Loucy (cell line): ENCODE results near the gene ARNT2.

Source experiments
- EZH2phosphoT487 ChIP-seq: fragments of 200-600 bp; IDR thresholded peaks from 2 replicates; pipeline ENCODE4 v1.6.1; 2018; ENCODE audit warnings: antibody characterized with exemption, mild to moderate bottlenecking, moderate library complexity, borderline replicate concordance
- TF ChIP-seq, protein P1 (sequence below): fragments of 200-600 bp; sonication (generic); conservative IDR thresholded peaks from 2 replicates; pipeline ENCODE4 v1.5.1; 2014; ENCODE audit warnings: mild to moderate bottlenecking, antibody characterized with exemption, low read length

GRCh38 chr15:80547264-80547663 lies 143.1 kb downstream of the ARNT2 start:
- TF ChIP-seq, protein P1, sequence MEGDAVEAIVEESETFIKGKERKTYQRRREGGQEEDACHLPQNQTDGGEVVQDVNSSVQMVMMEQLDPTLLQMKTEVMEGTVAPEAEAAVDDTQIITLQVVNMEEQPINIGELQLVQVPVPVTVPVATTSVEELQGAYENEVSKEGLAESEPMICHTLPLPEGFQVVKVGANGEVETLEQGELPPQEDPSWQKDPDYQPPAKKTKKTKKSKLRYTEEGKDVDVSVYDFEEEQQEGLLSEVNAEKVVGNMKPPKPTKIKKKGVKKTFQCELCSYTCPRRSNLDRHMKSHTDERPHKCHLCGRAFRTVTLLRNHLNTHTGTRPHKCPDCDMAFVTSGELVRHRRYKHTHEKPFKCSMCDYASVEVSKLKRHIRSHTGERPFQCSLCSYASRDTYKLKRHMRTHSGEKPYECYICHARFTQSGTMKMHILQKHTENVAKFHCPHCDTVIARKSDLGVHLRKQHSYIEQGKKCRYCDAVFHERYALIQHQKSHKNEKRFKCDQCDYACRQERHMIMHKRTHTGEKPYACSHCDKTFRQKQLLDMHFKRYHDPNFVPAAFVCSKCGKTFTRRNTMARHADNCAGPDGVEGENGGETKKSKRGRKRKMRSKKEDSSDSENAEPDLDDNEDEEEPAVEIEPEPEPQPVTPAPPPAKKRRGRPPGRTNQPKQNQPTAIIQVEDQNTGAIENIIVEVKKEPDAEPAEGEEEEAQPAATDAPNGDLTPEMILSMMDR, result no peak
- TF ChIP-seq EZH2phosphoT487, result no peak
